Measurements from ENCODE around the gene SLC4A3.

The SLC4A3 gene

DNA sequence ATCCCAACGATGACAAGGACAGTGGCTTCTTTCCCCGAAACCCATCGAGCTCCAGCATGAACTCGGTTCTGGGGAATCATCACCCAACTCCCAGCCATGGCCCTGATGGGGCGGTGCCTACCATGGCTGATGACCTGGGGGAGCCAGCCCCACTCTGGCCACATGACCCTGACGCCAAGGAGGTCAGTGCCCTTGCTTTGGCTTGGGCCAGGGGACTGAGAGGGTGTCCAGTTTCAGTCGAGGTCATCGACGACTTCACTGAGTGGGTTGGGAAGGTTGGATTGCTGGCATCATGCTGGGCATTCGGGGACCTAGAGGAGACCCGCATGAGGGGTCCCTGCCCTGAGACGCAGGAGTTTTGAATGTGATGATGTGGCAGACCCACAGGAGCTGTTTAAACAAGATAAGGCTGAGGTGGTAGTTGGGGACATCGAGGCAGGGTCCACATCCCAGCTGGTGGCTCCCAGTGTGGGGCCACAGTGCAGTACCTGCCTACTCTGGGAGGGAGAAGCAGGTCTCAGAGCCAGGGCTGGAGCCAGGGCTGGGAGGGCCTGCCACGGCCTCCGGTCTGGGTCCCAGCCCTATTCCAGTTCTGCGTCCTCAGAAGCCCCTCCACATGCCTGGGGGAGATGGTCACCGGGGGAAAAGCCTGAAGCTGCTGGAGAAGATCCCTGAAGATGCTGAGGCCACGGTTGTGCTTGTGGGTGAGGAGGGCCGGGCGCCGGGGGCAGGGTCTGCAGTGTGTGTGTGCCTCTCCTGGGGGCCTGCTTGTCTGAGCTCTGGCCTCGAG, 6.0 kb downstream of the SLC4A3 start:
- DNase-seq (ENCODE audit: low read depth, low spot score) = no peak

DNA sequence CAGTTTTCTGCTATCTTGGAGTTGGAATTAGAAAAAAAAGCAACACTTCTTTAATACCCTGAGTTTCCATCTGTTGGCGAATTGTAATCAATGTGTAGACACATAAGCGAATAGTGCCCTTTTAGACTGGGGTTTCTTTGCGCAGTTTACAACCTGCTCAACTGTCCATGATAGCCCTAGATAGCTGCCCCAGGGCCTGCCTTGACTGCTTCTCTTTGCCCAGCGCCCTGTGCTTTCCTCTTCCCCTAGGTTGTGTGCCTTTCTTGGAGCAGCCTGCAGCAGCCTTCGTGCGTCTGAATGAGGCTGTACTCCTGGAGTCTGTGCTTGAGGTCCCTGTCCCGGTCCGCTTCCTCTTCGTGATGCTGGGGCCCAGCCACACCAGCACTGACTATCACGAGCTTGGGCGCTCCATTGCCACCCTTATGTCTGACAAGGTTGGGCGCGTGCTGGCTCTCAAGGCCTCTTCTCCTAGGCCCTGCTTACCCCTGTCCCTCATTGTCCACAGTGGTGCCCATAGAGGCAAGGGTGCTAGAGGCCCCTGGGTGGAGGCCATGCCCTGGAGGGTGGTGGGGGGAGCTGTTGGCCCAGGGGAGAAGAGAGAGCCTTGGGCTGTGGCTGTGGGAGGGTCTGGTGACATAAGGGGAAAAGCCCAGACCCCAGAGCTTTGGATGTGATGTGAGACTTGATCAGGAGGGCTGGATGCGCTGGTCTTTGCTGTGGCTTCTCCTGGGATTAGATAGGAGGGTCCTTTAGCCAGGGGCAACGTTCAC, 6.9 kb downstream of the SLC4A3 start:
- DNase-seq (ENCODE audit: low read depth, low spot score) = no peak

DNA sequence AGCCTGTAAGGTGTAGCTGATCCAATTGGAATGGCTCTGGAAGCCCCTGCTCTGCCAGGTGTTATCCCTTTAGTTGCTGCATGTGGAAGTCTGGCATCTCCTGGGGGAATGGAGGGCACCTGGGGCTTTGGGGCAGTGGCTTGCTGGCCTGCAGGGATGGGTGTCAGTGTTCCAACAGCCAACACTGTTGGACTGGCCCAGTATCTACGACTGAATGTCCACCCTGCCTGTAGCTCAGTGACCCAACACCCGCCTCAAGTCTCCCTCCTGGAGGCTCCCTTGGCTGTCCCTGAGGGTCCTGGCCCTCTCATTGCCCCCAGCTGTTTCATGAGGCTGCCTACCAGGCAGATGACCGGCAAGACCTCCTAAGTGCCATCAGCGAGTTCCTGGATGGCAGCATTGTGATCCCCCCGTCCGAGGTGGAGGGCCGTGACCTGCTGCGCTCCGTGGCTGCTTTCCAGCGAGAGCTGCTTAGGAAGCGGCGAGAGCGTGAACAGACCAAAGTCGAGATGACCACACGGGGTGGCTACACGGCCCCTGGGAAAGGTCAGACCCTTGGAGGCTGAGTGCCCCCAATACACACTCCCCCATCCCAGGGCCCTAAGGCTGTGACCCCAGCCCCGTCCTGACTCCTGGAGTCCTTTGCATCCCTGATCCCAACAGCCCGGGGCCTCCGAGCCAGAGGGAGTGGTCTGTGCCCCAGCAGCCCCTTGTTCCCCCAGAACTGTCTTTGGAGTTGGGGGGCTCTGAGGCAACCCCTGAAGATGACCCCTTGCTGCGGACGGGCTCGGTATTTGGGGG, 7.7 kb downstream of the SLC4A3 start:
- no peak for DNase-seq (ENCODE audit: low read depth, low spot score)

DNA sequence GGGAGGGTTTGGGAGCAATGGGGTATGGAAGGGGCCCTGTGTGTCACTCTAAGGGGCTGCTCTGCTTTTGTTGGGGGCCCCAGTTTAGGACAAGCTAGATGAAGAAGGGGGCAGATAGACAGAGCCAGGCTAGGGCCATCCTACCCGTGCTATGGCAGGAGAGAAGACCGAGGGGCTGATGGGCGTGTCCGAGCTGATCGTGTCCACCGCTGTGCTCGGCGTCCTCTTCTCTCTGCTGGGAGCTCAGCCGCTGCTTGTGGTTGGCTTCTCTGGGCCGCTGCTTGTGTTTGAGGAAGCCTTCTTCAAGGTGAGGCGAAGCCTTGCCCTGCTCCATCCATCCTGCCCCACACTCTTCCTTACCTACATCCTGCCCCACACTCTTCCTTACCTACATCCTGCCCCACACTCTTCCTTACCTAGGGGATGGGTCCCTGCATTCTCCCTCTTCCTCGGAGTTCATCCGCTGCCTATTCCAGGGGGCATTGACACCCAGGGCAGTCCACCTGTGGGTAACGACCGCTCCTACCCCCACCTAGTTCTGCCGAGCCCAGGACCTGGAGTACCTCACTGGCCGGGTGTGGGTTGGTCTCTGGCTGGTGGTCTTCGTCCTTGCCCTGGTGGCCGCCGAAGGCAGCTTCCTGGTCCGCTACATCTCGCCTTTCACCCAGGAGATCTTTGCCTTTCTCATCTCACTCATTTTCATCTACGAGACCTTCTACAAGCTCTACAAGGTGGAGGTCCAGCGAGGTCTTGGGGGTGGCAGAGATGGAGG, 8.9 kb downstream of the SLC4A3 start:
- no peak for DNase-seq (ENCODE audit: low read depth, low spot score)

DNA sequence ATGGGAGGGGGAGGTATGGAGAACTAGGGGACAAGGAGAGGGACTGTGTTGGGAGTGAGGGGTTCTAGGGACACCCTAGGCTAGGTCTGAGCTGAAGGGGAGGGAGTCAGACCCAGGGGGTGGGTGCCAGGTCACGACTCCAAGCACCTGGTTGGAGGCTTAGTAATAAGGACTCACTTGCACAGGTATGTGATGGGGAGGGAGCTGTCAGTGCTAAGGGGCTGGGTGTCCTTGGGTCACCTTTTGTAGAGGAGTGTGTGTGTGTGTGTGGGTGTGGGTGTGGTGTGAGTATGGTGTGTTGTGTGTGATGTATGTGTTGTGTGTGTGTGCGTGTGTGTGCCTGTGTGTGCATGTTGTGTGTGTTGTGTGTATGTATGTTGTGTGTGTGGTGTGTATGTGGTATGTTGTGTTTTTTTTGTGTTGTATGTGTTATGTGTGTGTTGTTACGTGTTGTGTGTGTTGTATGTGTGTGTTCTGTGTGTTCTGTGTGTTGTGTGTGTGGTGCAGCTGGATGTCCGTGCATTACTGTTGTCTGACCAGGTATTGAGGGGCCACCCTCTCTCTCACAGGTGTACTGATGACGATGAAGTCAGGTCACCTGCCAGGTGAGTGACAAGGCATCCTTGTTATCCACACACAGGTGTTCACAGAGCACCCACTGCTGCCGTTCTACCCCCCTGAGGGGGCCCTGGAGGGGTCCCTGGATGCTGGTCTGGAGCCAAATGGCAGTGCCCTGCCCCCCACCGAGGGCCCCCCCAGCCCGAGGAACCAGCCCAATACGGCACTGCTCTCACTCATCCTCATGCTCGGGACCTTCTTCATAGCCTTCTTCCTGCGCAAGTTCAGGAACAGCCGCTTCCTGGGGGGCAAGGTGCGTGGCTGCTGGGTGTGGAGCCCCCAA, 9.8 kb downstream of the SLC4A3 start:
- DNase-seq (ENCODE audit: low read depth, low spot score) = no peak

DNA sequence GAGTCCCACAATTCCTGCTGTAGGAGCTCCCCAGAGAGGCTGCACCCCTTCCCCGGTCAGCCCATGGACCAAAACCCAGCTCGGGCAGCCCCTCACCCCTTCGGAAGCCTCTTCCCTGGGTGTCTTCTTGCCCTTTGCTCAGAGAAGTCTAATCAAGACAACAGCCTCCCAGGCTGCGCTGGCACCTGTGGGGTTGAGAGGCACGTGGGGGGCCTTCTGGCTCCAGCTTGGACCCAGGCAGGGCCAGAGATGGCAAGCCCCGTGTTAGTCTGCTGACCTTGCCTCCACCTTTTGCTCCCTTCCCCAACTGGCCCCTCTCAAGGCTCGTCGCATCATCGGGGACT, 10.4 kb downstream of the SLC4A3 start:
- DNase-seq (ENCODE audit: low read depth, low spot score) = no peak

DNA sequence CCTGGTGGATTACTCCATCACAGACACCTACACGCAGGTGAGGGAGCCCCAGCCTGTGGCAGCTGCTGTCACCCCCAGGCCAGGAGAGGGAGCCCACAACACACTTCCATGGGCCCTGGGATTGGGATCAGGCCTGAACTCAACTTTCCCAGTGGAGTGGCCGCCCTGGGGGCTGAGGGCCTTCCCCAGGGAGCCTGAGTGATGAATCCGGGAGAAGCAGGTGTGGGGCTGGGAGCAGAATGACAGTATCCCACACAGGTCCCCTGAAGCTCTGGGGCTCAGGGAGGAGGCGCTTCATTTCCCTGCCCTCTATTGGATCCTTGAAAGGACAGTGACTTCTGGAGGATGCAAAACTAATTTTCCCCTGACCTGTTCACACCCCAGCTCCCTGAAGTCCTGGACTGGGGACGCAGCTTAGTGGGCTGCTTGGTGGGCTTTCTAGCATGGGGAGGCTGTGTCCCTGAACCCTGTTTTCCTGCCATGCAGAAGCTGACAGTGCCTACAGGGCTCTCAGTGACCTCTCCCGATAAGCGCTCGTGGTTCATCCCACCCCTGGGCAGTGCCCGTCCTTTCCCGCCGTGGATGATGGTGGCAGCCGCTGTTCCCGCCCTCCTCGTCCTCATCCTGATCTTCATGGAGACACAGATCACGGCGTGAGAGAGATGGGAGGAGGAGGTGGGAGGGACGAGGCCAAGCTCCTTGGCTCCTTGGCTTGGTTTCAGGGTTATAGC, 11.0 kb downstream of the SLC4A3 start:
- no peak for DNase-seq (ENCODE audit: low read depth, low spot score)

DNA sequence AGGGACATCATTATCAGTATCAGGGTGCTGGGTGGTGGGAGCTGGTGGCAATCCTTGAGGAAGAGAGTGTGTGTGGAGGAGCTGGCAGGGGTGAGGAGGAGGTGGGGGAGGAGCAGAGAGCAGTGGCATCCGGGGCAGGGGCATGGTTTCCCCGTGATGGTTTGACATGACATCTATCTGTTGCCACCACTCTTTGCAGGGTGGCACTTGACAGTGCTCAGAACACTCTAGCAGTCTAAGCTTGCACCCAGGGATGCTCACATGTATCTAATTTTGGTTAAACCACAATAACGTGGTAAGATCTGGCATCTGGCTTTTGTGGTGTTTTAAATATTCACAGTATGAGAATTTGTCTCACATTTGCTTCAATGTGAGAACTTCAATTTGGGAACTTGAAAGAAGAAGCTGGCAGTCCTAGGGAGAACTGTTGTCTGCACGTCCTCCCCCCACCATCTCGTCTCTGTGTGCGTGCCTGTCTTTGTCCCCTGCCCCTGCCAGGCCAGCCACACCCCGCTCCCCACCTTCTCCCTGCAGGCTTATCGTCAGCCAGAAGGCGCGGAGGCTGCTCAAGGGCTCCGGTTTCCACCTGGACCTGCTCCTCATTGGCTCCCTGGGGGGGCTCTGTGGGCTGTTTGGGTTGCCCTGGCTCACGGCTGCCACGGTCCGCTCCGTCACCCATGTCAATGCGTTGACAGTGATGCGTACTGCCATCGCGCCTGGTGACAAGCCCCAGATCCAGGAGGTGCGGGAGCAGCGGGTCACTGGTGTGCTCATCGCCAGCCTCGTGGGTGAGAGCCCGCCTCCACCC, 11.7 kb downstream of the SLC4A3 start:
- no peak for DNase-seq (ENCODE audit: low read depth, low spot score)

DNA sequence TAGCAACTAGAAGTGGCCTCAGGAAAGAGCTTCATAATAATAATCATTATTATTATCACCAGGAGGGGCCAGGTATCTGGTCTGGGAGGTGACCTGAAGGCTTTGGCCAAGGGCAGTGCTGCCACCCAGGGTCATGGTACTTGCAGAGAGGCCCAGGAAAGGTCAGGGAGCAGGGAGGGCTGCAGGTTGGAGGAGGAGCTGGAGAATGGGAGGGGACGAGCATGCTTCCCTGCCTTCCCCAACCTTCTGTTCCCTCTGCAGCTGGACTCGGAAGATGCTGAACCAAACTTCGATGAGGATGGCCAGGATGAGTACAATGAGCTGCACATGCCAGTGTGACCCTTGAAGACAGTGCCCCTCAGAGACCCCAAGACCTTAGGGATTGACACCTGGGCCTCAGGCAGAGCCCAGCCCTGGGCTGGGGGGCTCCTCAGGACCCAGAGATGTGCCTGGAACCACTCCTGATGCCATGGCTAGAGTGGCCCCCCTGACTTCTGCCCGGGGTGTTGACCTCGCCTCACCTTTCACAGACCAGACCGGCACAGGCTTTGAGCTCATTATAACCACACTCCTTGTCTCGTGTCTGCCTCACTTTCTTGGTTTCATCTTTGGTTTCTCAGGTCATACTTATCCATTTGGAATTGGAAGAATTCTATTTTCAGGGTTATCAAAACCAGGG, 14.1 kb downstream of the SLC4A3 start:
- no peak for DNase-seq (ENCODE audit: low read depth, low spot score)

DNA sequence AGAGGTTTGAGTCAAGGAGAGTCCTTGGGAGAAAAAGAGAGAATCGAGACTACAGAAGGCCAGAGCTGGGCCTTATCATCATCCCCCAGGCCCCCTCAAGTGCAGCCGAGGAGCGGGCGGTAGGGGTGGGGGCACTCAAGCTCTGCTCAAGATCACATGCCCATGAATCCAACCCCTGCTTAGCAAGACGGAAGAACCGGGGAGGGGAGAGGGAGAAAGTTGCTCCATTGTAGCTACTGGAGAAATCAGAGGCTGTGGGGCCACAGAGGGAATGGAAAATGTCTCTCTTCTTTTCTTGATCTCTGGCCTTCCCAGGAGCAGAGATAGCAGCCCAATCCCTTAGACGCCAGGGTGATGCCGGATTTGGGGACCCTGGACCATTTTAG, 14.6 kb downstream of the SLC4A3 start:
- no peak for DNase-seq (ENCODE audit: low read depth, low spot score)

DNA sequence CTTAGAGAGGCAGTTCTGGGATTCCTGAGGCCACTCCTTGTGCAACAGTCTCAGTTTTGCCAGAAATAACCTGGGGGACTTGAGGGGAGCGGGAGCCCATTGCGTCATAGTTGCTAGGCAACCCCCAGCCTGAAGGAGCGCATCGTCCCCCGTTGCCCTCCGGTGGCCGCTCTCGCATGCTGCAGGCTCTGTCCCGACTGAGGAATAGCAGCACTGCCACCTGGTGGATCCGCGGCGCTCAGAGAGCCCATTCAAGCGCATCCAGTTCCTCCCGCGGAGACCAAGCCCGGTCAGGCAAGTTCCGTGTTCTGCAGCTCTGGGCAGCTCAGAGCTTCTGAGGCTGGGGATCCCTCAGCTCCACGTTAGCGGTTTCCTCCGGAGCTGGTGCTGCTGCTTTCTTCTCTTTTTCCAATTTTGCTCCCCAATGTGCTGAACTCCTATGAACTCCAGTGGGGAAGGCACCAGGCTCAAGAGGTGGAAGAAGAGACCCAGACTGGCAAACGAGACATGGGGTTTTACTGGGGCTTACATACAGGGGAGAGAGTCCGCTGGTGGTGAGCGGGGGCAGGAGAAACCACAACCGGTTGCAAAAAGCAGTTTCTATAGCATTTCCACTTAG, 15.1 kb downstream of the SLC4A3 start:
- peak; percentile 80 for DNase-seq (ENCODE audit: low read depth, low spot score)

DNA sequence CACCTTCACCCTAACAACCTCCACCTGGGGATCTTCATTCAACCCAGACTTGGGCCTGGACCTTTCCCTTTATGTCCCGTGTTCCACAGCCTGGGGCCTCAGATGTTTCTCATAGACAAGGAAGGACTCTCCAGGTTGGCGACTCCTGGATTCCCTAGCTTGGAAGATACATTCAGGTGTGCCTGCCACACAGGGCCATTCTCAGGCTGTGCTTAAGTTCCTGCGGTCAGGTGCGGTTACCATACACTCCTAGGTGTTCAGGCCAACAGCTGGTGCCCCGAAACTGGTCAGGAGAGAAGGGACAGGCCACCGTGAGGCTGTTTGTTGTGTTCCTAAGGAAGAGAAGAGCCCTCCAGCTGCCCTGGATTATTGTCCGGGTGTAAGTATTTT, 15.6 kb downstream of the SLC4A3 start:
- no peak for DNase-seq (ENCODE audit: low read depth, low spot score)

DNA sequence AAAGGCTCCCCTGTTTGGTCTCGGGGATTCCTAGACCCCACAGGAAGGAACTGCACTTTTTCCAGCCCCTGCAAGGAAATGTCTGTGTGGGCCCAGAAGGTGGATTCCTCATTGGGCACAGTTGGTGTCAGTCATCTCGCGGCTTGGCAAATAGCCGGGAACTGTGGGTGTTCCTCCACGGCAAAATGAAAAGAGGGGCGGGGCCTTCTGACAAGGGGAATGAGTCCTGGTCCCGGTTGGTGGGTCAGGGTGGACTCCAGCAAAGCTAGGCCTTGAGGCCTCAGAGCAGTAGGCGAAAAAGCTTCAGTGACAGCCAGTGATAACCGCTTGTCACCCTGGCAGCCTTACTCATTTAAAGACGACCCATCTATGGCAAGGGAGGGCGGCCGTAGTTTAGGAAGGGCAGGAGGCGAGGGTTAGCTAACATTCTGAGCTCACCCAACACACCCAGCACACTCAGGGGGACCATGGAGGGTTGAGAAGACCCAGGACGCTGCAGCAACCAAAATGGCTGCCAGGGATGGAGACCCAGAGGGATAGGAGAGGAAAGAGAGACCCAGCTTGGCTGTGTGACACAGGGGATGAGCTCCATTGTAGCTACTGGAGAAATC, 16.5 kb downstream of the SLC4A3 start:
- no peak for DNase-seq (ENCODE audit: low read depth, low spot score)

DNA sequence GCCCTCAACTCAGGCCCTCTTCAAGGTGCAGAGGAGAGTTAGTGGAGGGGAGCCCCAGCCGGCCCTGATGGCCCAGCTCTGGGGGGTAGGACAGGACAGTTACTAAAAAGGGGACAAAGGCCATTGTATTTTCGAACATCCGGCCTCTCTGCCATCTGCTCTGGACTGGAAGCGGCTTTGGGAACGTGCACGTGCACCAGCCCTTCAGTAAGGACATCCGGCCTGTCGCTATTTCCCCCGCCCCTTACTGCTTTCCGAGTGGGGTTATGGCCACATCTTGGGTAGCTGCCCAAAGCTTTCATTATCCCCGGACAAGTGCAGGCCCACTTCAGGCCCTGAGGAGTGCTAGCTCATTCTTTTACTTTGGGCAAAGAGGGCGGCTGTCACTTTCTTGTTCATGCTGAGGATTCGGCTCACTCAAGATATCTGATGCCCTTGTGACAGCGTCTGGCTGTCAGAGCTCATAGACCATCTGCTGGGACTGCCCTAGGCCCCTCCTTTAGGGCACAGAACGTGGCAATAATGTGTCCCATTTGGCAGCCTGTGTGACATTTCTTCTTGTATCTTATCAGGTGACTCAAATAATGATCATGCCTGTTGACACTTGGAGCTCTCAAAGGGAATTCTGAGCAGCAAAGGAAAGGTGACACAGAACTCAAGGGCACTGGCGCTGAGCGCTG, 17.5 kb downstream of the SLC4A3 start:
- no peak for DNase-seq (ENCODE audit: low read depth, low spot score)

DNA sequence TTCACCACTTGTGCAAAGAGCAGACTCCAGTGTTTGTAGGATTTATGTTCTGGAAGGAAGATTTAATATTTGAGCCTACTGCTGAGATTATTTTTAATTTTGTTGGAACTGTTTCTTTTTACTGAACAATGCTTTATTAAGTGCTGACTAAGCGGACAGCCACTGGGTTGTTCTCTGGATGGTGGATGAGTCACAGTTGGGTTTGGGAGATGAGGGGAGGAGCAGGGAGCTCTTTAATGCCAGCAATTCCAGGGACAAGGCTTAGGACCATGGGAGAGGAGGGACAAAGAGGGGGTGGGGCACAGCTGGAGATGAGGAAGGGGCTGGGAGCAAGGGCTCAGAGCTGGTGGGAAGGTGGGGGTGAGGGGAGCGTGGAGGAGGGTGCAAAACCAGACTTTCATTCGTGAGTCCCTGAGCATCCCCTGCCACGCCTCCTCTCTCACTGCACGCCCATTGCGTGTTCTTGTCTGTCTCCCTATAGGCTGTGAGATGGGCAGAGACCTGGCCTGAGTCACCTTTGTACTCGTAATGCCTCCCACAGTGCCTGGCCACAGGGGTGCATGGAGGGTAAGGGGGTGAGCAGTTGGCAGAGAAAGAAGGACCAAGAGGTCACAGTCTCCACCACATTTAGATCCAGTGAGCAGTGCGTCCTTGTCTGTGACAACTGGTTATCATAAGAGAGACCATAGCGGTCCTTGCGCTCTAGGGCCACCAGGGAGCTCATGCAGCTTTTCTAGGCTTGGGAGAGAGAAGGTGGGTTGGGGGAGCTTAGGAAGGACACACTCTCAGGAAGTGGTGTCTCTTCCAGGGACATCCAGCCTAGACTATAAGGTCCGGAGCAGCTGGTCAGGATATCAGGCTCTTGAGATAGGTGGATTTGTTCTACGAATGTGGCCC, 18.4 kb downstream of the SLC4A3 start:
- DNase-seq (ENCODE audit: low read depth, low spot score) = no peak

DNA sequence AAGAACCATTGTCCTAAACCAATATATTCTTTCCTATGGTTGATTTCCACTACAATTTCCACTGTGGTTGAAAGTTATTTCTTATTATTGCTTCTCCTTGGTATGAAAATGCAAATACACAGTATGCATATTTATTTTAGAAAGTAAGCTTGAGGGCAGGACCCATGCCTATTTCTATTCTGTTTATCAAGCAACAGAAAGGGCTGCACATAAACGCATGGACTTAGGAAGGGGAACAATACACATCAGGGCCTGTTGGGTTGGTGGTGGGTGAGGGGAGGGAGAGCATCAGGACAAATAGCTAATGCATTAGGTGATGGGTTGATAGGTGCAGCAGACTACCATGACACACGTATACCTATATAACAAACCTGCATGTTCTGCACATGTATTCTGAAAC, 20.7 kb downstream of the SLC4A3 start:
- no peak for DNase-seq (ENCODE audit: low read depth, low spot score)
